Spleen (tissue), 7 donors: ENCODE data around the gene PNMA8C.

Source experiments
- CTCF ChIP-seq, 11 experiments: fragments of 200-600 bp in 7 of 11; fragments of 450-650 bp in 4 of 11; sonication (generic) in 4 of 11; IDR thresholded peaks in 8 of 11; conservative IDR thresholded peaks in 3 of 11; 1 replicate in 7 of 11; 2 replicates in 4 of 11; pipeline versions ENCODE4 v1.4.0 to v1.8.0; 2016 to 2021; ENCODE audit warnings: antibody characterized with exemption in 11 of 11, inconsistent platforms in 4 of 11, mild to moderate bottlenecking in 1 of 11
- POLR2AphosphoS5 ChIP-seq, 3 donors: sonication (generic); formaldehyde crosslinking; IDR thresholded peaks; one replicate each; pipeline ENCODE4 v1.5.1; 2017; ENCODE audit warnings: antibody characterized with exemption in 3 of 3
- donor health status: DM: no; HTN: no; CAD: no; lungs with moderate emphysema.
- donor health status: DM: no; HTN: no; CAD: no.
- donor health status: DM: no; HTN: no; CAD: no.

- TF ChIP-seq CTCF (IDR thresholded peaks at IDR 0.05 in 8 of 11, conservative IDR thresholded peaks at IDR 0.05 in 3 of 11) (no peak), POLR2AphosphoS5 (IDR thresholded peaks at IDR 0.05) (no peak)
Observed at GRCh38 chr19:46378268-46378667, 50.5 kb downstream of the PNMA8C start.
